ENCODE results near the gene GATA6. TPM values are rescaled to one million over a fixed set of nuclear protein-coding genes. Genes with fewer than 3 reads are reported as not detected.

The GATA6 gene
- total RNA-seq, 2 experiments from 2014 or later = not detected

GRCh38 chr18:22203035-22203434 is 33.6 kb downstream of the GATA6 start:
- Mint-ChIP-seq H3K4me1 (ENCODE audit: low read depth) (no peaks in the 10 kb centered on the region), H3K36me3 (ENCODE audit: low read depth) (no peaks in the 10 kb centered on the region), H3K9me3 (ENCODE audit: insufficient read depth) (no peaks in the 10 kb centered on the region), H3K4me3 (no peak overlapping the region), H3K27ac (no peak overlapping the region), H3K27me3 (ENCODE audit: low read depth) (peaks cover 12% of the 10 kb centered on the region)
- ChIA-PET CTCF (no interaction called here), POLR2A (no interaction called here)
- DNase-seq (no peak), ATAC-seq (no peak)

DNA sequence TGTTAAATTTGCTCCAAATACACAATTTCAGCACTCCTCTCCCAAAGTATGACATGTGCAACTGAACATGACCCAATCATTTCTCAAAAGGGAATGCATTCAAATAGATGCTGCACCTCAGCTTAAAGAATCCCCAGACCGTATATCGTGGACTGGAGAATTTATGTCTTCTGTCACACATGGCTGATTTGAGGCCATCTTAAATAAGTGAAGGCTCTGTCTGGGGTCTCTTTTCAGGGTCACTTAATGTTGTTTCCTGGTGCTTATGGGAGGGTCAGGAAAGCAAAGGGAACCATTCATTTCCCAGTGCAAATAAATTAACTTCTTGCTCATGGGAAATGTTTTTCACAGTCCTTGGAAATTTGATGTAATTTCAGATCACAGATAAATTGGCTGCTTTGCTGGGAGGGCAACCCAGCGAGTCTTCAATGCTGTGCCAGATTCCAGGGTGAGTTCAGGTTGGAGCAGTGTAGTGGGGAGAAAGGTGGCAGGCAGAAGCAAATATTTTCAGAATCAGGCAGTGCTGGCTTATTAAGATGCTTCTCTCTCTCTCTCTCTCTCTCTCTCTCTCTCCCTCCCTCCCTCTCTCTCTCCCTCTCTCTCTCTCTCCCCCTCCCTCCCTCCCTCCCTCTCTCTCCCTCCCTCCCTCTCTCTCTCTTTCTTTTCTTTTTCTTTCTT is 34.3 kb downstream of the GATA6 start:
- CTCF ChIA-PET = no interaction called here
- POLR2A ChIA-PET = no interaction called here
- H3K36me3 Mint-ChIP-seq (ENCODE audit: low read depth) = no peaks in the 10 kb centered on the region

GRCh38 chr18:22204214-22204536 is 34.8 kb downstream of the GATA6 start:
- no peaks in the 10 kb centered on the region for H3K4me1 Mint-ChIP-seq (ENCODE audit: low read depth)
- H3K27ac Mint-ChIP-seq = no peak overlapping the region
- H3K36me3 Mint-ChIP-seq (ENCODE audit: low read depth) = no peaks in the 10 kb centered on the region
- POLR2A ChIA-PET = no interaction called here
- DNase-seq = no peak
- peaks cover 16% of the 10 kb centered on the region for H3K27me3 Mint-ChIP-seq (ENCODE audit: low read depth)
- CTCF ChIA-PET = no interaction called here
- no peak overlapping the region for H3K4me3 Mint-ChIP-seq
- no peak for ATAC-seq
- H3K9me3 Mint-ChIP-seq (ENCODE audit: insufficient read depth) = no peaks in the 10 kb centered on the region

More for the DNA sequence above, 34.3 kb downstream of the GATA6 start:
- H3K9me3 Mint-ChIP-seq (ENCODE audit: insufficient read depth) = no peaks in the 10 kb centered on the region
- no peak overlapping the region for H3K27ac Mint-ChIP-seq
- DNase-seq (no peak), ATAC-seq (no peak)
- H3K27me3 Mint-ChIP-seq (ENCODE audit: low read depth) = peaks cover 16% of the 10 kb centered on the region
- H3K4me3 Mint-ChIP-seq = no peak overlapping the region
- no peaks in the 10 kb centered on the region for H3K4me1 Mint-ChIP-seq (ENCODE audit: low read depth)

DNA sequence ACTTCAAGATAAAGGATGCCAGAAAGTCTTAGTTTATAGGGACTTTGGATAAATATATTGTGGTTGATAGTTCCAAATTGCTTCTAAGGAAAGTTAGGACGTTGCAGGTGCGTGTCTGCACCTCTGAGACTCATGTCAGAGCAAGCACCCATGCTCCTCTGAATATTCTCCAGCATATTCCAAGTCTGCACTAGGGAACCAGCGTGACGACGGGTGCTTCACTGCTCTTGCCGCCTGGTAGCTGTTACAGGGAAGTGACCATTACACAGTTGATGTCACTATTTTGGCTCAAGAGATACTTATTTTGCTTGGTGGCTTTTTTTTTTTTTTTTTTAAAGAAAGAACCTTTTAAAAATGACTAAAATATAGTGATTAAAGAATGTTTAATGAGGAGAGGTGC is 35.6 kb downstream of the GATA6 start:
- no peak overlapping the region for H3K4me3 Mint-ChIP-seq
- no peak for ATAC-seq
- ChIA-PET CTCF (no interaction called here), POLR2A (no interaction called here)
- no peak overlapping the region for H3K27ac Mint-ChIP-seq
- no peak for DNase-seq
- peaks cover 16% of the 10 kb centered on the region for H3K27me3 Mint-ChIP-seq (ENCODE audit: low read depth)
- no peaks in the 10 kb centered on the region for H3K4me1 Mint-ChIP-seq (ENCODE audit: low read depth)
- no peaks in the 10 kb centered on the region for H3K9me3 Mint-ChIP-seq (ENCODE audit: insufficient read depth)
- no peaks in the 10 kb centered on the region for H3K36me3 Mint-ChIP-seq (ENCODE audit: low read depth)

DNA sequence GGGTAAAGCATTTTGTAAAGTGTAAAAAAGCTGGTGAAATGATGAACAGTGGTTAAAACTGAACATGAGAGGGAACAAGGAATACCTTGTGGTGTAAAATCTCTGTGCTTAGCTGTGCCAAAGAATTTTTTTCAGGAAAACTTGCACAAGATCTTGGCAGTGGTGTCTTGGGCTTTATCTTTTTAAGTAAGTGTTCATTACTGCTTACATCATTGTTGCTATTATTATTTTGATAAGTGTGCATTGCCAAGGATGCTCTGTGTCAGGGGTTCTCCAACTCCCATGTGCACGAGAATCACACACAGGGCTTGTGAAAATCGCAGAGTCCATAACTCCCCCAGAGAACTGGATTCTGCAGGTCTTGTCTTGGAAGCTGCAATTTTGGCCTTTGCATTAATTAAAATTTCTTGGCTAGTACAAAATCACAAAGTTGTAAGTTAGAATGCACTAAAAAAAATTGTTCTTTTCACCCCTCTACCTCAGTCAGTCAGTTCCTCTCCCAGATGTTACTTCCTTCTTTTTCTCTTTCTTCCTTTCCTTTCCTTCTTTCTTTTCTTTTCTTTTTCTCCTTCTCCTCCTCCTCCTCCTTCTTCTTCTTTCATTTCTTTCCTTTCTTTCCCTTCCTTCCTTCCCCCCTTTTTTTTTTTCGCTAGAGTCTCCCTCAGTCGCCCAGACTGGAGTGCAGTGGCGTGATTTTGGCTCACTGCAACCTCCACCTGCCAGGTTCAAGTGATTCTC is 37.8 kb downstream of the GATA6 start:
- Mint-ChIP-seq H3K4me3 (no peak overlapping the region), H3K9me3 (ENCODE audit: insufficient read depth) (no peaks in the 10 kb centered on the region), H3K27me3 (ENCODE audit: low read depth) (peaks cover 15% of the 10 kb centered on the region), H3K36me3 (ENCODE audit: low read depth) (no peaks in the 10 kb centered on the region), H3K27ac (no peak overlapping the region), H3K4me1 (ENCODE audit: low read depth) (no peaks in the 10 kb centered on the region)
- ChIA-PET CTCF (no interaction called here), POLR2A (no interaction called here)
- ATAC-seq (no peak), DNase-seq (no peak)

DNA sequence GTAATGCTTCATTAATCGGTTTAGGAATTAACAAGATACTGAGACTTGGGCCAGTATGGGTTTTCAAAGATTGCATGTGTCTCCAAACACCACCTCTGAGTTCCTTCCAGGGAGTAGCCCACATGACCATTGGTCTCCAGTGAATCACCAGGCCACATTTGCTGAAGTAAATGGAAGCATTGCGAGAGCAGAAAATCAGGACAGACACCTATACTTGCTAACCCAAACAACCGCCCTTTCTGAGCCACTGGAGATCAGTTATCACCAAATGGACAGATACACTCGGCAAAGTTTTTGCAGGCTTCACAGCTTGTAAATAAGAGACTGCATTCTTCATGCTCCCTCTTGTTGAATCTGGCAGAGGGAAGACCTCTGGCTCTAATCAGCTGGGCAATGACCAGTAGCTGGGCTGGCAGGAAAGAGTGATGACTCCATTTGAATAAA is 40.9 kb downstream of the GATA6 start:
- Mint-ChIP-seq H3K27me3 (ENCODE audit: low read depth) (peaks cover 9% of the 10 kb centered on the region), H3K27ac (no peak overlapping the region), H3K4me1 (ENCODE audit: low read depth) (peaks cover 7% of the 10 kb centered on the region), H3K36me3 (ENCODE audit: low read depth) (no peaks in the 10 kb centered on the region), H3K4me3 (no peak overlapping the region), H3K9me3 (ENCODE audit: insufficient read depth) (no peaks in the 10 kb centered on the region)
- ATAC-seq = no peak
- ChIA-PET CTCF (no interaction called here), POLR2A (no interaction called here)
- DNase-seq = no peak

GRCh38 chr18:22211657-22212056 is 42.3 kb downstream of the GATA6 start:
- ATAC-seq (no peak), DNase-seq (no peak)
- H3K9me3 Mint-ChIP-seq (ENCODE audit: insufficient read depth) = no peaks in the 10 kb centered on the region
- H3K27ac Mint-ChIP-seq = no peak overlapping the region
- CTCF ChIA-PET = no interaction called here
- no peaks in the 10 kb centered on the region for H3K36me3 Mint-ChIP-seq (ENCODE audit: low read depth)
- POLR2A ChIA-PET = no interaction called here
- peaks cover 9% of the 10 kb centered on the region for H3K27me3 Mint-ChIP-seq (ENCODE audit: low read depth)
- H3K4me3 Mint-ChIP-seq = no peak overlapping the region
- peaks cover 7% of the 10 kb centered on the region for H3K4me1 Mint-ChIP-seq (ENCODE audit: low read depth)

GRCh38 chr18:22213333-22213973 is 44.1 kb downstream of the GATA6 start:
- ChIA-PET POLR2A (no interaction called here), CTCF (no interaction called here)
- ATAC-seq = no peak

DNA sequence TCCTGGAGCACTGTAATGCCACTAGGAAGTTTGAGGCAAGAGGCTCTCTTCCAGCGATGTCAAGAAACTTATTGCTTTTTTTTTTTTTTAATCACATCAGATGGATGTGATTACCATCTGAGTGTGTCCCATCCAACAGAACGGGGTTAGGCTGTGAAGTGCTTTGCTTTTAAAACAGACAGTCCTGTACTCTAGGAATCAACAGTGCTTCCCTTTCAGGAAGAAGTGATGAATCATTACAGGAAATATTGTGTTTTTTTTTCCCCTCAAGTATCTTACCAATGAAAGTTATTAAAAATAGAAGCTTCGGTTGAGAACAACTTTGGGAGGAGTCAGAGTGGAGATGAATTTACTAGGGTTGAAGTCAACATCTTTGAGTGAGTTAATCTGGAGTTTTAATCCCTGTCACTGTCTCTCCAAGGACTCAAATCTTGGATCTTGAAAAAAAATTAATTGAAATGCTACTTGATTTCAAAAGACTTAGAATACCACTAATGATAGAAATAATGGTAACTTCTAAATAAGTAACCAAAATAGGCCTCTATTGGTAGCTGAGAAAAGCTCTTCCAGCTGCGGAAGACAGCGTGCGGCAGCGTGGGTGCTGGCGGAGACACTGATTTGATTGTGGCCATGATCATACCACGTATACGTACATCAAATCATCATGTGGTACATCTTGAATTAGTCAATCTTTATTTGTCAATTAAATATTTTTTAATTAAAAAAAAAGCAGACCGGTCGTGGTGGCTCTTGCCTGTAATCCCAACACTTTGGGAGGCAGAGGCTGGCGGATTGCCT is 45.5 kb downstream of the GATA6 start:
- Mint-ChIP-seq H3K9me3 (ENCODE audit: insufficient read depth) (no peaks in the 10 kb centered on the region), H3K4me1 (ENCODE audit: low read depth) (peaks cover 7% of the 10 kb centered on the region), H3K4me3 (no peak overlapping the region), H3K27me3 (ENCODE audit: low read depth) (no peaks in the 10 kb centered on the region), H3K27ac (no peak overlapping the region), H3K36me3 (ENCODE audit: low read depth) (no peaks in the 10 kb centered on the region)
- ChIA-PET POLR2A (no interaction called here), CTCF (no interaction called here)
- DNase-seq (no peak), ATAC-seq (no peak)

More at GRCh38 chr18:22213333-22213973, 44.1 kb downstream of the GATA6 start:
- Mint-ChIP-seq H3K36me3 (ENCODE audit: low read depth) (no peaks in the 10 kb centered on the region), H3K27me3 (ENCODE audit: low read depth) (no peaks in the 10 kb centered on the region), H3K9me3 (ENCODE audit: insufficient read depth) (no peaks in the 10 kb centered on the region), H3K4me3 (no peak overlapping the region), H3K27ac (no peak overlapping the region), H3K4me1 (ENCODE audit: low read depth) (peaks cover 7% of the 10 kb centered on the region)
- no peak for DNase-seq

GRCh38 chr18:22218835-22219234 is 49.4 kb downstream of the GATA6 start:
- Mint-ChIP-seq H3K9me3 (ENCODE audit: insufficient read depth) (peaks cover 6% of the 10 kb centered on the region), H3K36me3 (ENCODE audit: low read depth) (no peaks in the 10 kb centered on the region), H3K4me3 (no peak overlapping the region), H3K27me3 (ENCODE audit: low read depth) (no peaks in the 10 kb centered on the region), H3K27ac (no peak overlapping the region), H3K4me1 (ENCODE audit: low read depth) (peaks cover 19% of the 10 kb centered on the region)
- CTCF ChIA-PET = no interaction called here
- POLR2A ChIA-PET = no interaction called here
- no peak for DNase-seq
- no peak for ATAC-seq

DNA sequence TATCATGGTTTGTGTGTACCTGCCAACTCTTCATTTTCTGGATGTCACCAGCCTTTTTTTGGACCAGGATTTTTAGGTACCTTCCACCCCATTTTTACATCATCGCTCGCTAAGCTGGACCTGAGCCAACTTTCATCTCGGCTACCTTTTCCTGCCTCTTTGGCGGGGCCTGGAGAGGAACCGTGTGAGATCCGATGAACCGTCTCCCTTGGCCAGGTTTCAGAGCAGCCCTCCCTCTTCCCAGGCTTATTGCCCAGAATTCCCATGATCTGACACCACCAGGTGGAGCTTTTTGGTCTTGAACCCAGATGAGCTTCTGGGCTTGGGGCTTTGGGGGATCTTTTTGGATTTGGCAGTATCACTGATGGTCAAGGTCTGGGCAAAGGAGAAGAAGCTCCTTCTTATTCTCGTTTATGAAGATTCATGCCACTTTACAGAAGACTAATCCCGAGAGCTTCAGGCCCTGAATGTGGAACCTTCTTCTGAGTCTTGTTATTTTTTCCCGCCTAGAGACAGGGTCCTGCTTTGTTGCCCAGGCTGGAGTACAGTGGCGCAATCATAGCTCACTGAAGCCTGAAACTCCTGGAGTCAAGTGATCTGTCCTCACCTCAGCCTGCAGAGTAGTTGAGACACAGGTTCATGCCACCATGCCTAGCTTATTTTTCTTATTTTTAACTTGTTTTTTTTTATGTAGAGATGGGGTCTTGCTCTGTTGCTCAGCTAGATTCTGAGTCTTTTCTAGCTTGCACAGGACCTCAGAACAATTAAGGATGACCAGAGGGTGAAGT is 50.4 kb downstream of the GATA6 start:
- ChIA-PET CTCF (no interaction called here), POLR2A (no interaction called here)
- Mint-ChIP-seq H3K36me3 (ENCODE audit: low read depth) (no peaks in the 10 kb centered on the region), H3K9me3 (ENCODE audit: insufficient read depth) (peaks cover 6% of the 10 kb centered on the region), H3K4me3 (no peak overlapping the region), H3K27me3 (ENCODE audit: low read depth) (no peaks in the 10 kb centered on the region), H3K4me1 (ENCODE audit: low read depth) (peaks cover 16% of the 10 kb centered on the region), H3K27ac (no peak overlapping the region)
- ATAC-seq (no peak), DNase-seq (no peak)
